NCI-H128 (cell line): ENCODE results near the gene CALB2.

Source experiments
- DNase-seq: peaks from one replicate; lab custom pipeline; 2025; ENCODE audit not compliant: unreplicated experiment; lab: John Stamatoyannopoulos, UW

CALB2 gene

DNA sequence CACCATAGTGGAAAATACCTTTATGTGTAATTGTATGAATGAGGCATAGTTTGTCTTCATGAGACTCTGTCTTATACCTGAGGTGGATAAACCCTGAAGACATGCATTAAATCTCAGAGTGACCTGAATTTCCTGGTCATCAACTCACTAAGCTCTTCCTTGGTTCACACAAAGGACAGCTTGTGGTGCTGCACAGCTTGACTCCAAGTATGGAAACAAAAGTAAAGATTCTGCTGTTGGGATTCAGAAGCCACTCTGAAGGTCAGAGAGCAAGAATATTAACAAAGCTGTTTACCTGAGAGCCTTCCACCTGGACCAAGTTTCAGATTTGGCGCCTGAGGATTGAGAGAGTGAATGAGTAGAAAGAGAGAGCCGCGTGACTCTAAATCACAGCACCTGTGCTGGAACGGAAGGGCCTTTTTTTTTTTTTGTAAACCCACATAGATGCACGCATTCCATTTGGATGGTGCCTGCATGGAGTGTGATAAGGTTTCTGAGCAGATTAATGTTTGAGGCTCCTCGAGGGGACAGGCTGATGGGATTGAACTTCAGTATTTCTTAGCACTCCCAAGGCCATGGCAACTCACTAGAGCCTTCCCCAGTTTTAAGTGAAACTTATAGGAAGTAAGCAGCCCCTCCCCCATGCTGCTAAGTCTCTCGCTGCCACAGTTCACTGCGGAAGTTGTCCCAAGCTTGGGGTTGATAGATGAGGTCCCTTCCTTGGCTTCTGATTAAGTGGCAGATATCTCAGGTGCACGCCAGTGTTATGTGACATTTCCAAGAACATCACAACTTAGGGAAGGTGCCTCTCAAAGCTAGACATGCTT lies 28.7 kb downstream of the CALB2 start:
- no peak for DNase-seq

DNA sequence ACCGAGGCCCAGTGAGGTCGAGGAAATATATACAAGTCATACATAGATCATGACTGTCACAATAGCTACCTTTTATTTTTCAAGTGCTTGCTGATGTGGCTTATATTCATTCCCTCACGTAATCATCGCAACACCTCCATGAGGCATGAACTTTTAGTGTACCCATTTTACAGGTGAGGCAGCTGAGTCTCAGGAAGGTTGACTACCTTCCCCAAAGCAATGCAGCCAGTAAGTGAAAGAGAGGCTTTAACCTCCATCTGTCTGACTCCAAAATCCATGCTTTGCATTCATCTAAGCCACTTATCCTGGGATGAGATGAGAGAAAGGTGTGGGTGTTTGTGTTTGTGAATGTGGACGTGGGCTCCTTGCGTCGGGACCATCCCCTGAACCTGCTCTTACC lies 30.8 kb downstream of the CALB2 start:
- no peak for DNase-seq

DNA sequence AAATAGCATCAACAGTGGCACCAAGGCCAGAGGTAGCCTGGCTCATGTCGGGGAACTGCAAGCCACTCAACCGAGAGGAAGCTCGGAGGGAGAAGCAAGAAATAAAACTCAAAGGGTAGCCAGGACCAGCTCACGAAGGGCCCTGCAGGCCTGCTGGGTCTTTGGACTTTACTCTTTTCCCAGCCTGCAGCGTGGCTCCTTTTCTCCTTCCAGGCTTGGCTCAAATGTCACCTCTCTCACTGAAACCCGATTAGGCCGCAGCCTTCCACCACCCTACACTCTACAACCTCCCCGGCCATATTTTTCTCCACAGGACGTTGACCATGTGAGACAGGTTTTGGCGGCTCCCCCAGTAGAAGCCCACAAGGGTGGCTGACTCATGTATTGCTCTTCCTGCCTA lies 38.1 kb downstream of the CALB2 start:
- no peak for DNase-seq

DNA sequence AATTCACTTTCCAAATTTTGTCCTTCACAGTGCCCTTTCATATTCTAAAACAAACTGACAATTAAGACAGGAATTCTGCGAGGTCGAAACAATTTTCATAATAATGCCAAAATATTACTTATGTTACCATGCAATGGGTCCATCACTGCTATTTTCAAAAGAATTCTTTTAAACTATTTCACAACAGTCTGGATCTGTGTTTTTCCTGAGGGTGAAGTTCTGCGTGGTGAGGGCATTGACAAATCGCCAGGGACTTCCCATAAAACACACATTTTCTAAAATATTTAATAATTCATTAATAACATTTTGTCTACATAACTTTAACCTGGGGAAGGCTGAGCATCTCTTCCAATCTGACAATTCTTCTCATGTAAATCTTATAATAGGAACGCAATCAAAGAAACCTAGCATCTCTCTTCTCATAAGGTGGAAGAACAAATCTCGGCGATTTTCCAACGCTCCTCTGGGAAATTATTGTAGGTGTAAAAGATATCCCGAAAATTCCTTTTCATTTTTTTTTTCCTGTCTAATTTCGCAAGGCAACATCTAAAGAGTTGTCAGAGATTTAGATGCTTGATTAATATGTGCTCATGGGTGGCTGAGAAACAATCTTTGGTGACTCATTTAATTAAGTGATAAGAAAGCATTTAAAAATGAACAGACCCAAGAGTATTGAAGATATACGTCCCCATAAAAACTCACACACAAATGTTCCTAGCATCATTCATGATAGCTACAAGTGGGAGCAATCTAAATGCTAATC lies 41.5 kb downstream of the CALB2 start:
- no peak for DNase-seq

DNA sequence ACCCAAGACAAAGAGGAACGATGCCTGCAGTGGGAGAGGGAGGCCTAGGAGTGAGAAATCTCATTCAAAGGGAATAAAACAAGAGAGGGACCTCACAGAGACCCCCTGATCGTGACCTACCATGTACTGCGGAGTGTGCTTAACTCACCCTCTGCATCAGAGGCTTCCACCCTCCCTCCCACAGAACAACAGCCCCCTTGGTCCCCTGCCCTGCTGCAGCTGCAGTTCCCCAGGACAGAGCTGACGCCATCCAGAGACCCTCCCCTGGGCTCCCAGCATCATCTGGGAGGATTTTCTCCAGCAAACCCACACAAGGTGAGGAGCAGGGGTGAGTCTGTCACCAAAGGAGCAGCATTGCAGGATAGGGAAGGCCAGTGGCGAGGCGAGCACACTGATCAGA lies 43.5 kb downstream of the CALB2 start:
- DNase-seq = no peak

DNA sequence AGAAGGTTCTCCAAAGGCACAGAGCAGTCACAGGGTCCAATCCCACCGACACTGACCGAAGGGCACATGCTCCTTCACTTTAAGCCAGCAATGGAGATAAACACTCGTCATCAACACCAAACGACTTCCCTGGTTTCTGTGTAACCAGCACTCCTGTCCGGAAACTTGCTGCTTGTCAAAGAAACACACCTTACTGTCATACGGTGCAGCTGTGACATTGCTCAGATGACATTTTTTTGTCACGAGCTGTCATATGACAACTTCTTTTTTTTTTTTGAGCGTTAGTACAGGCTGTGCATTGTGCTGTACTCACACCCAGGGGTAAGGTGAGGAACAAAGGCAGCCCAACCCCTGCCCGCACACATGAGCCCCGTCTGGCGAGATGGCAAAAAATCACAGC lies 44.2 kb downstream of the CALB2 start:
- no peak for DNase-seq

DNA sequence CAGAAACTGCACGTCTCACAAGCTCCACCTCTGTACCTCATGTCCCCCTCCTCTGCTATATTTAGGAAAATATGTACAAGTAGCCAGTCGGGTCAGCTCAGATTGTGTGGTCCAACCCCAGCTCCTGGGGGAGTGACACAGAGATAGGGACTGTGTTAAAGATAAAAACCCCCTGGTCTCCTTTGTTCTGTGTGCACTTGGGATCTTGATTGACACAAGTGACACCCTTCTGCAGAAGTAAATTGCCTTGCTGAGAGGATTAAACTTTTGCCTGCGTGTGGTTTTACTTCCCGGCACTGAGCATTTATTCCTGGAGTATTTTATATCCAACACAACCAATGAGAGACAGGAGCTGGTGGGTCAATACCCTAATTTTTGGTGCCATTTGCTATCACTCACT lies 45.8 kb downstream of the CALB2 start:
- DNase-seq = no peak

DNA sequence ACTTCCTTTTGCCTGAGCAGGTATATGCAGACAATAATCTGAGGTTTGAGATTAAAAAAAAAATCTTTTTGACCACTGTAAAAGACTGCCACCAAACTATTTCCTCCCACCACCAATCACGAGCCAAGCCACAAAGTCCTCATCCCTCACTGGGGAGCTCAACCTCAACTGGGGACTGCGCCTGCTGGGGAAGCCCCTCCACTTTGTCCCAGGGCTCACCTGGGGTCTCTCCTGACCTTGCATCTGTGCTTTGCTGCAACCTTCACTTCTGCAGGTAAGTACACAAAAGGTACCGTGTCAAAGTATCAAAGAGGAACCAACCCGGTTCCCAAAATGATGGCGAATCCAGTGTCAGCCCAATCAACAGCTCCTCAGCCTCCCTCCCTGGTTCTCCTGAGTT lies 47.8 kb downstream of the CALB2 start:
- DNase-seq = no peak

DNA sequence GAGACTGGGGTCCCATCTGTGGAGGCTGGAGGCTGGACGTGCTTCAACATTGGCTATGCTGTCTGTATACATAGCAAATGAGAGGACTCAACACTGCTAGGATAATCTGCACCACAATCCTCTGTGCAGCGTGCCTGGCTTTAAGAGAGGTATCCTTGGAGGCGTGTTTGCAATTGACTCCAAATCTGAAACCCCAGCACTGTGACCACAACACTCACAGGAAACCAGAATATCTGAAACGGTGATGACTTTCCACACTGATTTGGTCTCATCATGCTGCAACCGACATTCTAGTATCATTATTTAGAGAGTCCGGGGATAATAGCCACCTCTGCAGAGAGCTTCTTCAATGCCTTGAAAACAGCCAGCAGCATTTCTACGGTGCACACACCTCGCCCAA lies 48.2 kb downstream of the CALB2 start:
- DNase-seq = no peak

DNA sequence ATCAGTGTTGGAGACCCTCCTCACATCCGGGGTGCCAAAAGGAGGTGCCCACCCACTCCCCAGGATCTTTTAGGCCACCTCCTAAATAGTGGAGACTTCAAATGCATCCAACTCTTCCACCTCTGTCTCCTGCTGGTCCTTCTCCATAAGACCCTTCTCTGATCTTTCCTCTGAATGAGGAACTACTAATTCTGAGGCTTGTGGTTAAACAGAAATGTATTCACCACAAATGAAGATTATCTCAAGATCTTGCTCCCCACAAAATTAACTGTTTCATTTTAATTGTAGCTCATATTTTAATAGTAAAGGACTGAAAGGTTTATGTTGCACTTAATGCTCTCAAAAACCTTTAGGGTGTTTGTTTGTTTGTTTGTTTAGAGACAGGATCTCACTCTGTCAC lies 49.2 kb downstream of the CALB2 start:
- no peak for DNase-seq

DNA sequence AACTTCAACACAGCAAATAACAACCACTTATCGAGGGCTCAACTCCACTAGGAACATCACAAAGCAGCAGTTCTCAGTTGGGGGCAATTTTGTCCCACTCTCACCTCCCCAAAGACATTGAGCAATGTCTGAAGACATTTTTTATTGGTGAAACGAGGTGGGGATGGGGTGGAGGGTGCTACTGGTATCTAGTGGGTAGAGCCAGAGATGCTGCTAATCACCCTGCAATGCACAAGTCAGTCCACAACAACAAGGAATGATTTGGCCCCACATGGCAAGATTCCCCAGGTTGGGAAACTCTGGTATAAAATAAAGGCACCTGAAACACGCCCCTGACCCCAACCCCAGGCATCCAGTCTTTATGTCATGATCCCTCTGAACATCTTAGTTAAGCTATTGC lies 50.0 kb downstream of the CALB2 start:
- DNase-seq = no peak

DNA sequence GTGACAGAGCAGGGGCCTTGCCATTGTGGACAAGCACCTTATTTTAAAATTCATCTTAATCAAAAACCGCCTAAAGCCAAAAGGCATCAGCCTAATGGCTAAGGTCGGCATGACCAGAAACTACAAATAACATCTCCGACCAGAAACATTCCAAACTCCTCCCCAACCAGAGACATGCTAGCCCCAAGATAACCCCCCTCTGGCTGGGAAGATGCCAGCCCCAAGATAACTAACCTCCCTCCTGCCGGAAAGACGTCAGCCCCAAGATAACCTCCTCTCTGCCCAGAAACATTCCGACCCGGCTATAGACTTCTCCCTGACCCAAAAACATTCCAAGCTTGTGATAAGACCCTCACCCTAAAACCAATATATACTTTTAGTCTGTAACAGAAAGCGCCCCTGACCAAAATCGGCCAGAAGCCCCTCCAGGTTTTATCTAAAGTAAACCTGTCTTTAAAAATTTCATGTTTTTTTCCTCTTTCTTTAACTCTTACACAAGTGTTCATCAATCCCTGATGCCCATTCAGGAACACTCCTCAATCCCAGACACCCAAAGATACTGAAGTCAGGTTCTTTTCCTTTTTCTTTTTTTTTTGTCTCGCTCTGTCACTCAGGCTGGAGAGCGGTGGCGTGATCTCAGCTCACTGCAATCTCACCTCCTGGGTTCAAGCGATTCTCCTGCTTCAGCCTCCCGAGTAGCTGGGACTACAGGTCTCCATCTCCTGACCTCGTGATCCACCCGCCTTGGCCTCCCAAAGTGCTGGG lies 50.7 kb downstream of the CALB2 start:
- no peak for DNase-seq

DNA sequence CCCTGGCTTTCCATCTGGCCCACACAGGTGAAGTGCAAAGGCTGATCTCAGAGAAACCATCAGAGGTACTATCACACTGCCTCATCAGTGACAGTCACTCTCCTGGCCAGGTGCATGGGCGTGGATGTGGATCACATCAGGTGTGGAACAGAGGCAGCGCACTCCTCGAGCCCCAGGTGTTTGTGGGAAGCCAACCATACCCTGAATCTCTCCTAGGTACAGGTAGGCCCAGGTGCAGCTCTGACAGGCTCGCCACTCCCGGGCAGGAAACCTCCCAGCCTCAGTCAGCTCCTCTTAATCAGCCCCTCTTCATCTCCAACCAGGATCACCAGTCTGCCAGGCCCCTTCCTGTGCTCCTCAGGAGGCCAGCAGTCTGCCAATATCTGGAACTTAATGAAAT lies 51.6 kb downstream of the CALB2 start:
- no peak for DNase-seq

DNA sequence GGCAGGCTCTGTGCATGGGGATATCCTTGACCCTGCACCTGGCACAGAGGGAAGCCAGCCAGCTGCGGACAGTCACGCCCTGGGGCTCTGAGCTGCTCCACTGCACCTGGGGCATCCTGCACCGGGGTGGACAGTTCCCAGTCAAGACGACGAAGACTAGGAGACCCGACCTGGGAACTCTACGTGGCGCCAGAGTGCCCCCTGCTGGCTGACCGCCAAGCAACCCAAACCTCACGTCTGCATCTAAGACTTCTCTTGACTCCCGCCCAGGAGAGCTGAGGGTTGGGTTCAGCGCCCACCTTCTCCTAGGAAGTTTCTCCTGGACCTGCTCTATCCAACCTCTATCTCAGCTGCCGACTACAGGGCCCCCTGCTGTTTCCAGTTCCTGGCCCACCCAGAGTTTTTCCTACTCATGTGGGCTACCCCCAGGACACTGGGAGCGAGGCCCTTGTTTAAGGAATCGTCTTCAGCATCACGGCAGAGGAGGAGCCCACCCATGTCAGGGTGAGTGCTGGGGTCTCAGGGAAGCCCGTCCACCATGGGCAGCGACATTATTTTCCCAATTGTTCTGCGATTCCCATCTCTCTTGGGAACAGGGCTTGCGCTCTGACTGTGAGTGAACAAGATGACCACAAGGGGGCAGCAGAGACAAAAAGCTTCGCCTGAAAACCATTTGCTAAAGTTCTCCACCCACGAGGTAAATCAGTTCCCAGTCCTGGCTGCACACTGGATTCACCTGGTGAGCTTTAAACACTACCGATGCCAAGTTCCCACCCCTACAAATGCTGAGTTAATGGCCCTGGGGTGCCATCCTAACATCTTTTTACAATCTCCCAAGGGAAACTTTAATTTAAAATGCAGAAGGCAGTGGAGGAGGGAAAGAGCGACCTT lies 54.0 kb downstream of the CALB2 start:
- peak; percentile 53 for DNase-seq

DNA sequence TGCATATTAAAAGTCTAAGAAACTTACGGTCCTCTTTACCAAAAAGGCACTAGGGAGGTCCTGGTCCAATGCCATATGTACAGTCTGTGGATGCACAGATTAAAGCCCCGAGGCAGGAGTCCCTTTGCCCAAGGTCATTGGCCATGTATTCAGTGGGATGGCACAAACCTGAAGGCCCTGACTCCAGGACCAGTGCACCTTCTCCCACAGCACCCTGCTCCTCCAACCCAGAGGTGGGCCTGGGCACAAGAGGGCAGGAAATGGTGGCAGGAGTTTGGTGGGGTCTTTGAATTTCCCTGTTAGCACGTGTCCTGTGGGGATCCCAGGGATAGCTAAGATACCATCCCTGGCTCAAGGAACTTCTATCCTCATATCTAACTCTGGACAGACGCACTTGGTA lies 54.8 kb downstream of the CALB2 start:
- no peak for DNase-seq

DNA sequence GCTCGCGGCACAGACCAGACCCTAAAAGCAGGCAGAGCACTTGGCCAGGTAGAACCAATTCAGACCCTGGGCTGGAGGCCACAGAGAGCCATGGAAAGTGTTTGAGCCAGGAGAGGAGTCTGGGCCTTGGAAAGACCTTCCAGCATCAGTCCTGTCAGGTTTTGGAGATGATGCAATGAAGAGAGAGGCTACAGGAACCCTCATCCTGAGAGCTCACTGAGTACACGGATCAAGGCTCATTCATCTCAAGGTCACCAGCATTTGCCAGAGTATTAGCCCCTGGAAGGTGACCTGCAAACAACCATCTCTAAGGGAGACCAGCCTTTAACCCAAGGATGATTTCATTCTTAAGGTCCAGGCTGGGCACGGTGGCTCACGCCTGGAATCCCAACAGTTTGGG lies 55.5 kb downstream of the CALB2 start:
- DNase-seq = no peak

DNA sequence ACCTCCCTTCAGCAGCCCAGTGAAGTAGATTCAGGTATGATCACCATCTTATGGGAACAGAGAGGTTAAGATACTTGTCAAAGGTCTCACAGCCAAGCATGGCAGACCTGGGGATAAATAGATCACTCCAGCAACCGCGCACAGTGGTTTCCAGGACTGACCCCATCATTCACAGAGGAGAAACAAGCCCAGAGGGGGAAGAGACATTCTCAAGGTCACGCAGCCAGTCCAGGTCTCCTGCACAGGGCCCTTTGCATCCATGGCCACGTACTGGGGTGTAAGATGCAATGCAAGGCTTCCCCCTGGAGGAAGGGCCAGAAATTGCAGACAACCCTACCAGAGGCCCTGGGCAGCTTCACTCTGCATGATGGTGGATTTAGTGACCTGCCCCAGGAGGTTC lies 63.4 kb downstream of the CALB2 start:
- no peak for DNase-seq

DNA sequence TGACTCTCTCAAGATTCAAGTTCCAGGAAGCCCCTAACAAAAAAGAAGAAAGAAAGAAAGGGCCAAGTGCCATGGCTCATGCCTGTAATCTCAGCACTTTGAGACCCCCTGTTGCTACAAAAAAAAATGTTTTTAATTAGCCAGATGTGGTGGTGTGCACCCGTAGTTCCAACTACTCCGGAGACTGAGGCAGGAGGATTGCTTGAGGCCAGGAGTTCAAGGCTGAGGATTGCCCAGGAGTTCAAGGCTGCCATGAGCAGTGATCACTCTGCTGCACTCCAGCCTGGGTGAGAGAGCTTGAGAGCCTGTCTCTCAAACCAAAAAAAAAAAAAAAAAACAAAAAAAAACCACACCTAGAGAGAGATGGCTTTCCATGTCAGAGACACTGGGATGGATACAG lies 64.5 kb downstream of the CALB2 start:
- no peak for DNase-seq

DNA sequence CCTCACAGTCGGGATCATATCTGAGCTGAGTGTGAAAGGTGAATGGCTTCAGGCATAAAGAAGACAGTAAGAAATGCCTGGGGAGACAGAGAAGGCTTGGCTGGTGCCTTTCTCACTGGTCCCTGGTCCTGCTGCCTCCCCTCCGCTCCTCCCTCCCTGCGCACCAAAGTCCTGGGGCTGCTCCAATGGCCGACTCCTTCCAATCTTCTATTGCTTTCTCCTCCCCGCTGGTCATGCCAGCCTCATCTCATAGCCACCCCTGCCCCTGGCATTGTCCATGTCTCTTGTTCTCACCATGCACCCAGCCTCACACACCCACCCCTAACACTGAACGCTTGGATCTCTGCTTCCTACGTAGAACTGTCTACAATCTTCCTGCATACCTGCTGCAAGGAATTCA lies 65.3 kb downstream of the CALB2 start:
- DNase-seq = no peak

DNA sequence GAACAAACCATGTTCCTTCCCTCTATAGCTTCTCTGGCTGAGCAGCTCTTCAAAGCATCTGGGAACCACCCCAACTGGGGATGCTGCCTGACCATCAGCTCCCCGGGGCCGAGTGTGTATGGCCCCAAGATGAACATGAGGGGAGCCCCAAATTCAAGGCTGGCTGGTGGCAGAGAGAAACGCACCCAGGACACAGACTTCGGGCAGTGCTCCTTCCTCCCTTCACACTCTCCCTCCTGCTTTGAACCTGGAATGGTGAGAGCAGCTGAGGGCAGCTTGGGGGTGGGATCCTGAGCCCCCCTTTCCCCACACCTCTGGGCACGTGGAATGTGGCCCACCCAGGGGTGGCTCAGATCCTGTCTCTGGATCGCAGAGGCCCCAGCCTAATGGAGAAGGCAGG lies 66.1 kb downstream of the CALB2 start:
- no peak for DNase-seq

DNA sequence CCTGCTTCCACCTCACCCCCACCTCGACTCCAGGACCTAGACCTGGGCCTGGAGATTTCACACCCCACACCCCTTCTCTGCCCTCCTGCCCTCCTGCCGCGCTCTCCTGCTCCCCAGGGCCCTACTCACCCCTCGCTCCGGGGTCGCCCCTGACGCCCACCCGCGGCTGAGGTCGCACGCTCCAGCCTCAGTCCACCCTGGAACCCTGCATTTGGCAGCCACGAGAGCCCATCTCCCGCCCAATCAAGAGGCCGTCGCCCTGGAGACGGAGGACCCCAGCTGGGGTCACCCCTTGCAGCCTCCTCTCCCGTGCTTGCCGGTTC lies 67.2 kb downstream of the CALB2 start:
- no peak for DNase-seq
